DND-41 (cell line): ENCODE results near the gene PHC3.

ENCODE experiments used
- ATAC-seq: fragments of 200-7000 bp; cut with Tn5 transposase; 3 replicates; pipeline ENCODE4 v1.9.1; 2021; ENCODE audit warnings: low read depth; ENCODE audit not compliant: insufficient read depth
- DNase-seq: peaks from one replicate; pipeline ENCODE4 v3.0.0-alpha.2; 2020
- H2AFZ ChIP-seq: 2 replicates; pipeline ENCODE4 v1.6.0; 2012; ENCODE audit warnings: low read depth, low read length
- H3K27ac ChIP-seq: 2 replicates; pipeline ENCODE4 v1.5.1; 2012; ENCODE audit warnings: low read length, inconsistent platforms
- H3K27me3 ChIP-seq: fragments of 200-600 bp; sonication (generic); 2 replicates; pipeline ENCODE4 v1.6.0; 2012; ENCODE audit warnings: low read length, mild to moderate bottlenecking, inconsistent platforms; ENCODE audit not compliant: insufficient read depth, poor library complexity
- H3K36me3 ChIP-seq: 2 replicates; pipeline ENCODE4 v1.5.1; 2012; ENCODE audit warnings: low read length, inconsistent platforms; ENCODE audit not compliant: insufficient read depth
- H3K4me1 ChIP-seq: 2 replicates; pipeline ENCODE4 v1.5.1; 2012; ENCODE audit warnings: mild to moderate bottlenecking, low read length; ENCODE audit not compliant: insufficient read depth
- H3K4me2 ChIP-seq: 2 replicates; pipeline ENCODE4 v1.6.0; 2012; ENCODE audit warnings: mild to moderate bottlenecking, moderate library complexity, low read length, inconsistent platforms; ENCODE audit not compliant: insufficient read depth
- H3K4me3 ChIP-seq, 2 experiments: fragments of 200-600 bp in 1 of 2; shearing (Covaris generic) in 1 of 2; 2 replicates each; pipeline ENCODE4 v1.5.1; 2012 to 2016; ENCODE audit warnings: inconsistent platforms in 2 of 2, low read length in 2 of 2, mild to moderate bottlenecking in 2 of 2, low read depth in 1 of 2, moderate library complexity in 1 of 2
- H3K79me2 ChIP-seq: 2 replicates; pipeline ENCODE4 v1.6.0; 2012; ENCODE audit warnings: low read length, inconsistent platforms; ENCODE audit not compliant: insufficient read depth
- H3K9ac ChIP-seq: 2 replicates; pipeline ENCODE4 v1.6.0; 2012; ENCODE audit warnings: low read depth, mild to moderate bottlenecking, inconsistent platforms, low read length, moderate library complexity
- H3K9me3 ChIP-seq: 2 replicates; pipeline ENCODE4 v1.5.1; 2012; ENCODE audit warnings: low read length, moderate library complexity, mild to moderate bottlenecking, inconsistent platforms; ENCODE audit not compliant: insufficient read depth, severe bottlenecking
- H4K20me1 ChIP-seq: 2 replicates; pipeline ENCODE4 v1.6.0; 2012; ENCODE audit warnings: low read length; ENCODE audit not compliant: insufficient read depth
- CTCF ChIP-seq: IDR thresholded peaks from 2 replicates; pipeline ENCODE4 v1.5.1; 2012; ENCODE audit warnings: borderline replicate concordance, low read length, moderate library complexity, mild to moderate bottlenecking; ENCODE audit not compliant: poor library complexity, severe bottlenecking; ENCODE audit errors: extremely low read depth
- EZH2 ChIP-seq: IDR thresholded peaks from 3 replicates; pipeline ENCODE4 v1.6.1; 2012; ENCODE audit warnings: borderline replicate concordance, low read depth, mild to moderate bottlenecking, moderate library complexity, low read length, inconsistent platforms; ENCODE audit not compliant: severe bottlenecking

PHC3 gene

GRCh38 chr3:170189398-170190256 lies 8.1 kb upstream of the PHC3 start:
- no peak overlapping the region for H3K27ac ChIP-seq
- no peaks in the 10 kb centered on the region for H3K79me2 ChIP-seq
- no peak for TF ChIP-seq EZH2
- no peak for TF ChIP-seq CTCF
- H3K9ac ChIP-seq = no peak overlapping the region
- no peaks in the 10 kb centered on the region for H3K36me3 ChIP-seq
- H3K27me3 ChIP-seq = no peaks in the 10 kb centered on the region
- no peaks in the 10 kb centered on the region for H3K9me3 ChIP-seq
- no peak overlapping the region for H3K4me3 ChIP-seq
- H3K4me1 ChIP-seq = no peaks in the 10 kb centered on the region
- H2AFZ ChIP-seq = peak overlapping the region; percentile 40
- DNase-seq = no peak
- H3K4me2 ChIP-seq = peak overlapping the region; percentile 10; the same call in 1 of the 2 replicates
- peak; percentile 41; the same call in 1 of the 3 replicates for ATAC-seq
- no peaks in the 10 kb centered on the region for H4K20me1 ChIP-seq

- Histone ChIP-seq H3K9me3 (no peaks in the 10 kb centered on the region), H2AFZ (peak overlapping the region; percentile 83), H3K27me3 (no peaks in the 10 kb centered on the region), H3K79me2 (peaks cover 58% of the 10 kb centered on the region), H3K4me3 (peak overlapping the region; percentile 56 to 90), H3K27ac (peak overlapping the region; percentile 93), H3K4me2 (peak overlapping the region; percentile 98), H4K20me1 (no peaks in the 10 kb centered on the region), H3K9ac (peak overlapping the region; percentile 84), H3K4me1 (peaks cover 40% of the 10 kb centered on the region), H3K36me3 (peaks cover 36% of the 10 kb centered on the region)
- TF ChIP-seq CTCF (no peak), EZH2 (no peak)
- ATAC-seq (peak; percentile 16), DNase-seq (peak; percentile 45)
These were observed 1.2 kb downstream of the PHC3 start for GRCh38 chr3:170180079-170180907.

- Histone ChIP-seq H2AFZ (no peak overlapping the region), H3K27ac (peak overlapping the region; percentile 93), H3K4me3 (peak overlapping the region; percentile 56 to 90; a peak in 3 of 4 replicates), H4K20me1 (no peaks in the 10 kb centered on the region; the same call in 1 of the 2 replicates), H3K36me3 (peaks cover 45% of the 10 kb centered on the region), H3K4me2 (peak overlapping the region; percentile 98), H3K4me1 (peaks cover 46% of the 10 kb centered on the region), H3K9me3 (no peaks in the 10 kb centered on the region), H3K79me2 (peaks cover 67% of the 10 kb centered on the region), H3K27me3 (no peaks in the 10 kb centered on the region), H3K9ac (peak overlapping the region; percentile 84)
- DNase-seq (no peak), ATAC-seq (no peak)
- TF ChIP-seq CTCF = no peak
These were observed 2.1 kb downstream of the PHC3 start for GRCh38 chr3:170179432-170179831.
